ENCODE measurements around the gene NCK1.
"Not testable (repeated sequence)": the region's sequence is repeated elsewhere in the genome, so short reads cannot be mapped to it uniquely, and the experiment has no call there.

Gene NCK1

DNA sequence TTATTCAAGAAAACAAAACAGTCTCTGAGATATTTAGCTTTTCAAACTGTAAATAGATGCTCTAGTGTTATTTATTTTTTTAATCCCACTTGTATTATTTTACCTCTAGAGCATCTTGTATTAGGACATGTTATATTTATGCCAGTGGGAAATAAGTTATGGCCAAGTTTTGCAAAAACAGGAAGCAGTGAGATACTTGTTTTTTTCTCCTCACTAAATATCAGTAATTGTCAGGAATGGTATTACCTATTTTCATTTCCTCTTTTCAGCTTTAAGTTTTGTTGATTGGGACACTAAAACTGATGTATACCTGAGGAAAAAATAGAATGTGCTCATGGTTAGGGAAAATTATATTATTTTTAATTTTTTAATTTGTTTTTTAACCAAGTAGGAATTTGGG lies 87.1 kb downstream of the NCK1 start:
- no peak for DNase-seq (ENCODE audit: low spot score)

DNA sequence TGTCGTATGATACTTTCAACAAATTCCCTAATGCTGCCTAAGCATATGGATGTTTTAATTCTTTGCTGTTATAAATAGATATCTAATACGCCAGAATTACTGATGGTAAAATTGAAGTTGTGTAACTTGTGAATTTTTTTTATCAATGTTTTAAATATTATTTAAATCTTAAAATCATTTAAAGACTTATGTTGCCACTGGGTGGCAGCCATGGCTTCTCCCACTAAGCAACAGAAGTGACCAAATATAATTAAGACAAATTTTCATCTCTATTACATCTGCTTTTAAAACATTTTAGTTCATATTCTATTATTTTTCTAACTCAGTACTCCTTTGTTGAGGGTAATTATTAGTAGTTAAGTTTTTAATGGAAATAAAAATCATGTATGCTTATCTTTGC lies 87.7 kb downstream of the NCK1 start:
- DNase-seq (ENCODE audit: low spot score): peak; percentile 19

DNA sequence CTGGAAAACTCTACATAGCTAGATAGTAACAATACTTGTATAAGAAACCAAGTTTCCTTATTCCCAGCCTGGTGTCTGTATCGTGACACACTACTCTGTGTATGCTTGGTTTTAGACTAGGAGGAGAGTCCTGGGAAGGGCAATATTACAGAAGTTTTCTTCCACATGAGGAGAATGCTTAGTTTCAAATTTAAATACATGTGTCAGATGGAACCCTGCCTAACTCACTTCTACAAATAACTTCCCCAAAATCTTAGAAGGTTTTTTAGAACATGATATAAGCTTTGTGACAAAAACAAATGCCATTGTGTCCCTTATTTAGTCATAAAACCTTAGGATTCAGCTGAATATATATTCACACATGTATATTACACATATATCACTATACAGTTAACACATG lies 88.6 kb downstream of the NCK1 start:
- no peak for DNase-seq (ENCODE audit: low spot score)

DNA sequence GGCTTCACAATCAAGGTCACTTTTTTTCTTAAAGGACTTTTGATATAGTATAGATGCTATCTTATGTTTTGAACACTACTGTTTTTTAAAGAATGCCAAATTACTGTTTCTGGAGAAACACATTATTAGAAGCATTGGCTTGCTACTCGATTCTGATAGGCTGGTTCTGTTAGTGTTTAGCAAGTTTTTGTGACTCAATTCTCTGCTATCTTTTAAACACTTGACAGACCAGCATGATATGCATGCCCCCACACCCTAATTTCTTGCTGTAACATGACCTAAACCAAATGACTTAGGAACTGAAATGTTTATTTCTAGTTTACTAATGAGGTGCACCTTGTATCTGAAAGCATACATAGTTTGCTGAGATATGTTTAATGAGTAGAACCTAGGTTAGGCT lies 90.3 kb downstream of the NCK1 start:
- DNase-seq (ENCODE audit: low spot score): no peak

DNA sequence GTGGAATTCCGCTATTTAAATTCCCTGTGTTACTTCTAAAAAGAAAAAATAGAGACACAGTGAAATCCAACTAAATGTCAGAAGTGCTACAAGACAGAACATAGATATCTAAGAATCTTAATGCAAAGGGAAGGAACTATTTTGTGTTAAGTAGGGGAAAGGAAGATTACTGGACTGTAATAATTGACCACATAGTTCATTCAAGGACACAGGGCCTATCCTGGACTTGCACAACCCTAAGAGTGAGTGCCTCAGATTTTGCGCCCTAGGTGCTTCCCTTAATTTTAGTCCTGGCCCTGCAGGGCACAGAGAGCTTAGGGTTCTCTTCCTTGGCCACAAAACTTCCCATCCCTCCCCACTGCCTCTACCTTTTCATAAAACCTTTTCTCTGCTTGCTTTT lies 92.2 kb downstream of the NCK1 start:
- no peak for DNase-seq (ENCODE audit: low spot score)

DNA sequence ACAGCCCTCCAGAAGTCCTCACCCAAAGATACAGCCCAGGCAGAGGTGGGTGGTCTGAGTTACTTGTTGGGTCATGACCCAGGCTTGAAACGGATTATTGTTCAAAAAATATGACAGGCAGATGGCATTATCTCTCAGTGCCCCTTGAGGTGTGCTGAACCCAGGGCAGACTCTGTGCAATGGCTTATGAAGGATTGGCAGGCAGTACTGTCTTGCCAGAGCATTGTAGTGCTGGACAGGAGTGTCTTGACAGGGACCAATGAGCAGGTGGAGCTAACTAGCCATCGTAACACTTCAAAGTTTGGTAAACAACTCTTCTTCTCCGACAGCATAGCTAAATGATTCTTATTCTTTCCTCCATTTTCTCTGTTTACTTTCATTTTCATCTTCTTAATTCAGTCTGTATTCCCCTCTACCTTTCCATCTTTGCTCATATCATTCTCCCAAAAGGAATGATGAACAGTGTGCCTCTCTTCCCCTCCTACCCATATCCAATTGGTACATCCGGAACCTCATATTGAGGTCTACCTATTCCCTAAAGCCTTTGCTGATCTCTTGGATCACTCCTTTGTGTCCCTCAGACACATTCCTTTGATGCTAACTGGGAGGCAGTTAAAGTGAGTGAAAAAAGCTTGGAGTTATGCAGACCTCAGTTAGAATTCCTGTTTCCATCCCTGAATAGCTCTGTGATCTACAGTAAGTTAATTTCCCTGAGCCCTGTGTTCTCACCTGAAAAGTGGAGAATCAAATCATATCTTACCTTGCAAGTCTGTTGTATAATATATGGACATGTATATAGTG lies 93.2 kb downstream of the NCK1 start:
- DNase-seq (ENCODE audit: low spot score): no peak

DNA sequence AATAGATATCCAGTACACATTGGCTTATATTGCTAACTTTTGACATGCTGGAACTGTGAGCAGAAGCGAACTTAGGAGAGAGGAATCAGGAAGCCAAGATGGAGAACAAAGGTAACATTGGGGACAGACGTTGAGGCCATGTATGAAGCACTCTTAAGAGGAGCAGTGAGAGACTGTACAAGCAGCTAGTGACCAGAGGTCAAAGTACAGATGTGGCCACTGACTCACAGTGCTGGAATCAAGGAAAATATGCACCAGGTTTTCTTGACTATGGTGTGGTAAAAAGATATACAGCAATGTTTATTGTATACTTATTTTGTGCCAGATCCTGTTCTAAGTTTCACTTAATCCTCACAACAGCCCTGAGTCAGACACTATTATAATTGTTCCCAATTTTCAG lies 93.8 kb downstream of the NCK1 start:
- DNase-seq (ENCODE audit: low spot score): peak; percentile 64

DNA sequence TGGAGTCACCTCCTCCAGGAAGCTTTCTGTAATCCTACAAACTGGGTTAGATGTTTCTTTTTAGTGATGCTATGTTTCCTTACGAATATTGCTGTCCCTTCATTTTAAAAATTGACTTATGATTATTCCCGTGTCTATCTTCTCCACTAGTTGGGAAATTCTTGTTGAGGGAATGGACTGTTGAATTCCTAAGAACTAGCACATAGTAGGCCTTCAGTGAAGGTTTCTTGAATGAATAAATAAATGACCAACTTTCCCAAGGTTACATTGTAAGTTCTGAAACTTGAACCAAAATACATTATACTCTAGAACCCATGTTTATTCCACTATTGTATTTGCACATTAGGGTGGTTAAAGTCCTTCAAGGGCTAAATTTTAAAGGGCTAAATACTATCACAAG lies 95.0 kb downstream of the NCK1 start:
- no peak for DNase-seq (ENCODE audit: low spot score)

DNA sequence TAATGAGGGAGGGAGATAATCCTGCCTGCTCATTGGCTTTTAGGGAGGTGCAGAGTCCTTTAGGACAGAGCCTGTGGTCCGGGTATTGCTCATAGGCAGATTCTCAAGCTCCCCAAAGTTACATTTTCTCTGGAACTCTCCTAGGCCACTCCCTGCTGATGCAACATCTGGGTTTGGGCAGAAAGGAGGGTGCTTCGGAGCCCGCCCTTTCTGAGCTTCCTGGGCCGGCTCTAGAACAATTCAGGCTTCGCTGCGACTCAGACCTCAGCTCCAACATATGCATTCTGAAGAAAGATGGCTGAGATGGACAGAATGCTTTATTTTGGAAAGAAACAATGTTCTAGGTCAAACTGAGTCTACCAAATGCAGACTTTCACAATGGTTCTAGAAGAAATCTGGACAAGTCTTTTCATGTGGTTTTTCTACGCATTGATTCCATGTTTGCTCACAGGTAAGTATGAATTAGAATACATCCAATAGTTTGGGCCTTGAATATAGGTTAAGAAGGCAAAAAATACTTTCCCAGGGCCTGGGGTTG lies 95.8 kb downstream of the NCK1 start, which contains the start of gene IL20RB:
Gene IL20RB, plus strand, starts transcription at position 233 of the 538 bp plus-strand sequence. Its CDS starts 131 bp downstream, at position 364.
- DNase-seq (ENCODE audit: low spot score): peak; percentile 21

DNA sequence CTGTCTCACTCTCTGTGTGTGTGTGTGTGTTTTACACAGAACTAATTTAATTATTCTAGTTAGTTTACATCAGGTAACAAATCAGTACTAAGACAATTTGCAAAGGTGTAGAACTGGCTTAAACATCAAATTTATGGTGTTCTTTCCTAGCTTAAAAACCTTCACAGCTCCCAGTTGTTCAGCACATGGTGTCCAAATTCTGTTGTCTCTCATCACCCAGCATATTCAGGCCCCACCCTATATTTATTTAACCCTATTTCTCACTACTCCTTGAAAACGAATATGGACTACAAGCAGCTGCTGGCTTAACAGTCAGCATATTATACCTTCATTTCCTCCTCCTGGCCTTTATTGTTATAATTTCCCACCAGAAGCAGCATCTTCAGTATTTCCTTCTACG lies 96.9 kb downstream of the NCK1 start:
- no peak for DNase-seq (ENCODE audit: low spot score)

DNA sequence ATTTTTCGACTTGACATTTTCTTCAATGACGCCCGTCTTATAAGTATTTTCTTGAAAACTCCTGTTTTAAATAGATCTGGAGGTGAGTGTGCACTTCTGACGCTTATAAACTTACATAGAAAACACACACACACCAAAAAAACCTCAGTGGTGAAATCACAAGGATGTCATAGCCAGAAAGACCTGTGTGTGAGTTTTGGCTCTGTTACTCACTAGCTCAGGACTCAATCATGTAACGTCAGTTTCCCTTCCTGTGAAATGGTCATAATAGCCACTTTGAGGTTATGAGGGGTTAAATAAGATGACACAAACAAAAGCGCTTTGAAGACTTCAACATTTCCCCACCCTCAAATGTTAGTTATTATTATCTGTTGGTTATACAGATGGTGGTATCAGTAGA lies 97.6 kb downstream of the NCK1 start:
- DNase-seq (ENCODE audit: low spot score): no peak

DNA sequence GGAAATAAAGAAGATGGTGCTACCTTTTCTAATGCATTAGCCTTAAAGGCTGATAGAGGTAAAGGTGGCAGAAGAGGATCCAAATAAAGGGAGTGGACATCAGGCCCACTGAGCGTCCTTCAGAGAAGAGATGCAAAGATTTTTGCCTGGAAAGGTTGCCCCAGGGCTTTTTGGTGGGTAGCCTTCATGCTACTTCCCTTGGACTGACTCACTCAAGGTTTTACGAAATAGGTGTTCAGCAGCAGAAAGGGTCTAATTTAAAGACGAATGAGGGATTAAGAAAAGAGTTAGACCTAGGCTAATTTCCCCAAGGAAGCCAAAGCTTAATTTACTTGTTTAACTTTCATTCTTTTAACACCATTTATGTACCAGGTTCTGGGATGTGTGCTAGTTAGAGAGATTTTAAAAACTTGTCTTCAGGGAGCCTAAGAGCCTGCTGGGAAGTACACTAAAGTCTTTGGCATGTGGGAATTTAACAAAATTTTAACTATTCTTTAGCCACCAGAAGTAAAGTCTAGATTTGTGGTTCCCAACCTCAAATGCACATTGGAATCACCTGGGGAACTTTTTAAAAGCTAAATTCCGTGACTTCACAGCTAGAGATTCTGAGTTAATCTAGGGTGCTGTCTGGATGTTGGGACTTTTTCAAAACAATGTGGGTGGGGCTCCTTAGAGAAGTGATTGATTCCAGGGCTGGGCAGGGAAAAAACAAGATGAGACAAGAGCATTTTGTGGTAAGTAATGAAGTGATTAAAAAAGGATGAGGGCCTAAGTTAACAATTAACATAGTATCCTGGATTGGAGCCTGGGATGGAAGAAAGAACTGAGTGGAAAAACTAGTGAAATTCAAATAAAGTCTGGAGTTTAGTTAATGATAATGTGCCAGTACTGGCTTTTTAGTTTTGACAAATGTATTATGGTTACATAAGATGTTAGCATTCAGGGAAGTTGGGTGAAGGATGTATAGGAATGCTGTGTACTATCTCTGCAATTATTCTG lies 99.1 kb downstream of the NCK1 start:
- no peak for DNase-seq (ENCODE audit: low spot score)

DNA sequence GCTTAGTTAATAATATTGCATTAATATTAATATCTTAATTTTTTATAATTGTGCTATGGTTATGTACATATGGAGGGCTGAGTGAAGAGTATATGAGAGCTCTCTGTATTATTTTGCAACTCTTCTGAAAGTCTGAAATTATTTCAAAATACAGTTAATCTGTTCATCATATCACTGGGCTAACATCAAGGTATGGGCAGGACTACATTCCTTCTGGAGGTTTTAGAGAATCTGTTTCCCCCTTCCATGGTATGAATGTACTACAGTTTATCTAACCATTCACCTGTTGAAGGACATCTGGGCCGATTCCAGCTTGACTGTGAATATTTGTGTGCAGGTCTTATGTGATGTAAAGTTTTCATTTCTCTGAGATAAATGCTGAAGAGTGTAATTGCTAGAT lies 100.9 kb downstream of the NCK1 start:
- no peak for DNase-seq (ENCODE audit: low spot score)

DNA sequence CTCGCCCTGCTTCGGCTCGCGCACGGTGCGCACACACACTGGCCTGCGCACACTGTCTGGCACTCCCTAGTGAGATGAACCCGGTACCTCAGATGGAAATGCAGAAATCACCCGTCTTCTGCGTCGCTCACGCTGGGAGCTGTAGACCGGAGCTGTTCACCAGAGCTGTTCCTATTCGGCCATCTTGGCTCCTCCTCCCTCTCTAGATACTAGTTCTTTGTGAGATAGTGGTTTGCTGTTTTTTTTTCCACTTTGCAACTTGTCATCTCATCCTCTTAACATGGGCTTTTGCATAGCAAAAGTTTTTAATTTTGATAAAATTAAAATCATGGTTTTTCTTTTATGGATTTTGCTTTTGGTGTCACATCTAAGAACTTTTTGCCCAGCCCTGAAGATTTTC lies 107.5 kb downstream of the NCK1 start:
- not testable (repeated sequence) for DNase-seq (ENCODE audit: low spot score)

DNA sequence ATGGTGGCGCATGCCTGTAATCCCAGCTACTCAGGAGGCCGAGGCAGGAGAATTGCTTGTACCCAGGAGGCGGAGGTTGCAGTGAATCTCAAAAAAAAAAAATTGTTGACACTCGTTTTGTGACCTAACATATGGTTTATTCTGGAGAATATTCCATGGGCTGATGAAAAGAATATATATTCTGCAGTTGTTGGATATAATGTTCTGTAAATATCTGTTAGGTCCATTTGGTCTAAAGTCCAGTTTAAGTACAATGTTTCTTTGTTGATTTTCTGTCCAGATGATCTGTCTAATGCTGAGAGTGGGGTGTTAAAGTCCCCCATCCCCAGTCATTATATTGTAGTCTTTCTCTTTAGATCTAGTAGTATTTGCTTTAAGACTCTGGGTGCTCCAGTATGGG lies 111.3 kb downstream of the NCK1 start:
- no peak for DNase-seq (ENCODE audit: low spot score)

DNA sequence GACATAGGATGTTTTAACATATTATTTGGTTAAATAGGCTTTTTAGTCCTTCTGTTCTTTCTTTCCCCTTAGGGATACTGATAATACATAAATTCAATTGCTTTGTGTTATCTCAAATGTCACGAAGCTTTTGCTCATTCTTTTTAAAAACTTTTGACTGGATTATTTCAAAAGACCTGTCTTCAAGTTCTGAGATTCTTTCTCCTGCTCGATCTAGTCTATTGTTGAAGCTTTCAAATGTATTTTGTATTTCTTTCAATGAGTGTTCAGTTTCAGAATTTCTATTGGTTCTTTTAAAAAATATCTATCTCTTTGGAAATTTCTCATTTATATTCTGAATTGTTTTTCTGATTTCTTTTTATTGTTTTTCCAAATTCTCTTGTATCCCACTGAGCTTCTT lies 112.7 kb downstream of the NCK1 start:
- DNase-seq (ENCODE audit: low spot score): no peak

DNA sequence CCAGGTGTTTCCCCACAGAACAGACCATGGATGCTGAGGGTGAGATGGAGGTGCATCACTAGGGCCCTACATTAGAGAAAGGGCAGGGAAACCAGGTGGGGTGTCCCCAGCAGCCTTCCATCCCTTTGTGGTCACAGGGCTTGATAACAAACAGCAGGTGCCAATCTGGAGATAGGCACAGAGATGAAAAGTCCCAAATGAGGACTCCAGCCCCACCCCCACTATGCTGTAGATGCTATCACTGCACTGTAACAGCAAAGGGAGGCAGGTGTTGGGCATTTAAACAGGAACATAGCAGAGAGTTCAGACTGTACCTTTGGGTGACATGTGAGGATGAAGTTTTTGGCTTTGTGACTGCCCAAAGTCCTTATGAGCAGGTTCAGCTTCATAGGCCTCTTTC lies 117.2 kb downstream of the NCK1 start:
- DNase-seq (ENCODE audit: low spot score): no peak

DNA sequence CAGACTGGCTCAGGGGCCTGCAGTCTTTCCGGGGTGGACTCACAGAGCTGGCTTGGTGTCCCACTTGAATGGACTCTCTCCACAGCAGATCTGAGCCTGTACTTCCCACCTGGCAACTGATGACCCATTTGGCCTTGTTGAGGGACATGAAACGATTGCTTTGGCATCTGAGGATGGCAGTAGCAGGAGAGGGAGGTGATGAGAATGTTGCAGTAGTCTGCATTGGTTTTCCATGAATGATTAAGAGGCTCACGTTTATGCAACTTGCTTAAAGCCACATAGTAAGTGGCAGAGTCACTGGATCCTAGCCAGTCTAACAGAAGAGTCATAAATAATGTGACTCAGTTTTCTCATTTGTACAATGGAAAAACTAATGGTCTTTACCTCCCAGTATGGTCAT lies 117.7 kb downstream of the NCK1 start:
- DNase-seq (ENCODE audit: low spot score): peak; percentile 51

DNA sequence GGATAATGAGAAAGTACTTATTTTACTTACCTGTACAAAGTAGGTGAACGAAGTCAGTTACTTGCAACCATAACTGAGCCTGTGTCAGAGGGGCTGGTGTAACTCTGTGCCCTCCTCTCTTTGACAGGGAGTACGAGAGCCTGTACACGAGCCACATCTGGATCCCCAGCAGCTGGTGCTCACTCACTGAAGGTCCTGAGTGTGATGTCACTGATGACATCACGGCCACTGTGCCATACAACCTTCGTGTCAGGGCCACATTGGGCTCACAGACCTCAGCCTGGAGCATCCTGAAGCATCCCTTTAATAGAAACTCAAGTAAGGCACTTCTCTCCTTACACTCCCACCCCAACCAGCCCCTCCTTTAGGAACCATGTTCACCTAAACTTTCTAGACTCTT lies 120.0 kb downstream of the NCK1 start:
- no peak for DNase-seq (ENCODE audit: low spot score)

DNA sequence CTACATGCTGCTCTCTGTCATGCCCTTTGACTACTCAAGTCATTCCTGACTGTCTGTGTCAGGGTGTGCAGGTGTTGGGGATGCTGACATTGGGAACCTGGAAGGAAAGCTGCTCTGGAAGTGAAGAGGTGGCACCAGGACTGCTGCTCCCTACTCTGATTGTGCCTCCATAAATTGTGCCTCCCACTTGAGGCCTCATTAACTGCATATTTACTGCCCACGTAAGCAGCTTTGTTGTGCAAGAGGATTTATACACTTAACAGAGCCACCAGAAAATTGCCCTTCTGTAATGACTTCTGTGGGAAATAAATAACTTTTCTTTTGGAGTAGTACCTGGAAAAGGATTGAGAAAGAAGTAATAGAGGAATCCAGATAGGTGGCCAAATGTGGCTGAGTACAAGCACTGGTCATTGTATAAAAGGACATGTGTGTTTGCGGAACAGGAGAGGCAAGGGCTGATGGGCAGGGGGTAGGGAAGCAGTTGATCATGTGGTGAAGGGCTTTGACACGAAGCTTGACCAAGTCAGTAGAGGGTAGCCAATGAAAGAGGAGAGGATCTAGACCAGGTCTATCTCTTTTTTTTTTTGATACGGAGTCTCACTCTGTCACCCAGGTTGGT lies 120.6 kb downstream of the NCK1 start:
- no peak for DNase-seq (ENCODE audit: low spot score)

DNA sequence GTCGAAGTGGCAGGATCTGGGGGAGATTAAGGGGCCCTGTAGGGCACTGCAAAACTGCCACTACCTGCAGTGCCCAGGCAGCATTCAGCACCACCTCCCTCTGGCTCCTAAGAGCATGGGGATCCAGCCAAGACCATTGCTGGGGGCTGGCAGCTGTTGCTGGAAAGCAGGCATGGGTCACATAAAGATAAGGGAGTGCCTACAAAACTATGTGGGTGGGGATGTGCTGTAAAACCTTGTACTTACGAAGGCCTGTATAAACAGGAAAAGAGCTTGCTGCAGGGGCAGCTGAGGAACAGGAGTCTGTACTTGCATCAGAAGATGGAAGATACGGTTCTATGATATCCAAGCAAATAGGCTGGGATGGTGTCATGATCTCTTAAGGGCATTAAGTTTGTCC lies 122.8 kb downstream of the NCK1 start:
- DNase-seq (ENCODE audit: low spot score): no peak

DNA sequence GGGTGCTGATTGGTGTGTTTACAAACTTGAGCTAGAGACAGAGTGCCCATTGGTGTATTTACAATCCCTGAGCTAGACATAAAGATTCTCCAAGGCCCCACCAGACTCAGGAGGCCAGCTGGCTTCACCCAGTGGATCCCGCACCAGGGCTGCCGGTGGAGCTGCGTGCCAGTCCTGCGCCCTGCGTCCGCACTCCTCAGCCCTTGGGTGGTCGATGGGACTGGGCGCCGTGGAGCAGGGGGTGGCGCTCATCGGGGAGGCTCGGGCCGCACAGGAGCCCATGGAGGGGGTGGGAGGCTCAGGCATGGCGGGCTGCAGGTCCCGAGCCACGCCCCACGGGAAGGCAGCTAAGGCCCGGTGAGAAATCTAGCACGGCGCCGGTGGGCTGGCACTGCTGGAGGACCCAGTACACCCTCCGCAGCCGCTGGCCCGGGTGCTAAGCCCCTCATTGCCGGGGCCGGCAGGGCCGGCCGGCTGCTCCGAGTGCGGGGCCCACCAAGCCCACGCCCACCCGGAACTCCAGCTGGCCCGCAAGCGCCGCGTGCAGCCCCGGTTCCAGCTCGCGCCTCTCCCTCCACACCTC lies 125.5 kb downstream of the NCK1 start:
- not testable (repeated sequence) for DNase-seq (ENCODE audit: low spot score)
